ENCODE data around the gene TMPRSS3. TPM values are rescaled to one million over a fixed set of nuclear protein-coding genes. Genes with fewer than 3 reads are reported as not detected.
A peak's percentile ranks its signal among the peaks of the same experiment; 100 is the strongest.

Gene TMPRSS3
- under 1 TPM in 2 of 10 donors, not detected in 8; 0.05 to 0.13 TPM for polyA plus RNA-seq (ENCODE audit: insufficient read length in 10 of 10)
- long read RNA-seq, donor 1, result 0 reads
- long read RNA-seq, donor 2, result 0 reads
- long read RNA-seq, donor 3, result 0 reads
- long read RNA-seq, donor 4, result 0 reads
- long read RNA-seq, donor 5, result 0 reads
- long read RNA-seq, donor 6, result 0 reads
- long read RNA-seq, donor 7, result 0 reads
- long read RNA-seq, donor 8, result 0 reads
- long read RNA-seq, donor 9, result 0 reads

DNA sequence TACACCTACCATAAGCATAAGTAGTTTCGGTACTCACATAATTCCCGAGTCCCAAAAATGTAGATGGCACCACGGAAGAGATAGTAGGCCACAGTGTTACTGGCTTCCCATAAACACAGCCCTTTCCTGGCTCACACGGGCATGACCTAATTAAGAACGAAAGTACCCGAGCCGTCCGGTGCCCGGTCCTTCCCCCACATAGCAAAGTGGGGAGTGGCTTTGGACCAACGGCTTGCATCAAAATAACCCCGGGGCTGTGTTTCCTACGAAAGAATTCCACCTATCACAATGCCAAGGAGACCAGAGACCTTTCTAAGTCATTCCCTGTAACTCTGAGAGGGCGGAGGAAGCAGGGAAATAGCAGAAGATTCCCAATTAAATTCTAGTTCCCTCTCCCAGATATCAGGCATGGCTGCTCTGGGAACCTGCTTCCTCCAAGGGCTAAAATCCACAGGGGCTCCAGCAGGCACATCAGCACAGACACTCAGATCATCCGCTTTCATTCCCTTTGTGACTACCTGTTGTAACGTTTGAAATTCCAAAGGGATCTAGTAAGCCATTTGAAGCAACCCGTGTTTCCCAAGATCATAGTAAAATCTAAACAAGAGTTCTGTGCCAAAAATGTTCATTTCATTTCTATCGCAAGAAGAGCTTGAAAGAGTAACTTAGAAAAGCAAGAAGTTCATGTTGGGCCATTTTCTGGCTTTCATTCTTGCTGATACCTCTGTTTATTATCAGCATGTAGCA, at the start of gene TMPRSS3:
TMPRSS3 (minus strand) TSS at position 148 of the 747 bp plus-strand sequence. CDS start 635 bp downstream, outside the sequence.
- DNase-seq, result no peak

DNA sequence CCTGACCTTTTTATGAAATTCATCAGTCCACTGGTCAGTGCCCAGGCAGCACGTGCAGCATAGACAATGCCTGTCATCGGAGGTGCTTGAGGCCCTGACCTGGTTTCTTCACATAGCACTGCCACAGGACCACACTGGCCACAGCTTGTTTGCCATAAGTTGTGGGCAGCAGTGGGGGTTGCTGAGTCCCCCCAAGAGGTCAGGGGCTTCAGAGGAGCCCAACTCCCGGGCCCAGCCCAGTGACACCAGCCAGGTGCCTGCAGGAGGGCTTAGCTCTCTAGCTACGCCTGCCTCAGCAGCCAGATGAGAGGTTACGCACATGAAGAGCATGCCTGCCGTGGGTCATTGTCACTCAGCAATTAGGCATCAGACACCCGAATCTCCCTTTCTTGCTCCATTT, 49.5 kb upstream of the TMPRSS3 start:
- DNase-seq, result no peak

DNA sequence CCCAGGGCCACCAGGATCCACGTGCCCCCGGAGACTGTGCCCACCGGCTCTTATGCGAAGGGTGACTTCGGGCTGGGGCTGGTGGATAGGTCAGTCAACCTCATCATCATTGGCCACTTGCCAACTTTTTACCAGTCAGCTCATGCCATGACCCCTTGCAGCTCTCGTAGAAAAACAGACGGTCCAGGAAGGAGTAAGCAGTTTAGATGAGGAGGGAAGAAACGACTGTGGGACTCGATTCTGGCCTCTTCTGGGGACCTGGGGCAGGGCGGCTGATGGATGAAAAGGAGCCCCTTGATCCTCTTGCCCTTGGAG, 48.9 kb upstream of the TMPRSS3 start:
- no peak for DNase-seq

DNA sequence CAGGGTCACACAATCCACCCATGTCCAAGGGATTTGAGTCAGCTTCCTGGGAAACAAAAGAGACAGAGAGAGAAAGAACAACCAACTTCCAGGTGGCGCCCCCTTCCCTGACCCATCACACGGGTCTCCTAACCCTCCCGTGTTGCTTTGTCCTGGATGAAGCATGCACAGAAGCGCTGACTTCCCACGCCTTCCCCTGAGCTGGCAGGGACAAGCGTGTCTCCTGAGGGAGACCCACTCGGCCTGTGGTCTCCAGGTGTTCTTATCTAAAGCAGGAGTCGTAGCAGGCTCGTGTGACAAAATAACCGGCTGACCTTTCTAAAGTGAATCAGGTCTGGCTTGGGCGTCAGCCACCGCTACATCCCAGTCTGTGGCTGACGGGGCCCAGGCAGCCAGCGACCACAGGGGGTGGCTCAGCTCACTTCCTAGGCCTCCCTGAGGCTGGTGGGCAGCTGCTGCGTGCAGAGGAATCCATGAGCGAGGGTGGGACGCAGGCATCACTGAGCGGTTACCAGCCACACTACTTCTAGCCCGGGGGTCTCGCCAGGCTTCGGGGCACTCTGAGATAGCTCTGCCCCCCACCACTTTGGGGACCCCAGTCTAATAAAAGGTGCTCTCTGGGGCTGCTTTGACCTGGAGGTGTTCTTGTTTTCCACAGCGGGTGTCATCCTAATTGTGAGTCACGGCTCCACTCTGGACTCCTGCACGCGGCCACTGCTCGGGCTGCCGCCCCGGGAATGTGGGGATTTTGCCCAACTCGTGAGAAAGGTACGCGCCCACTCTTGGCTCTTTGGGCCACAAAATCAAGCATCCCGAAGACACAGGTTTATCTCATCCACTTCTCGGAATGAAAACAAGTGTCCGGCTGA, 48.3 kb upstream of the TMPRSS3 start:
- DNase-seq, result no peak

DNA sequence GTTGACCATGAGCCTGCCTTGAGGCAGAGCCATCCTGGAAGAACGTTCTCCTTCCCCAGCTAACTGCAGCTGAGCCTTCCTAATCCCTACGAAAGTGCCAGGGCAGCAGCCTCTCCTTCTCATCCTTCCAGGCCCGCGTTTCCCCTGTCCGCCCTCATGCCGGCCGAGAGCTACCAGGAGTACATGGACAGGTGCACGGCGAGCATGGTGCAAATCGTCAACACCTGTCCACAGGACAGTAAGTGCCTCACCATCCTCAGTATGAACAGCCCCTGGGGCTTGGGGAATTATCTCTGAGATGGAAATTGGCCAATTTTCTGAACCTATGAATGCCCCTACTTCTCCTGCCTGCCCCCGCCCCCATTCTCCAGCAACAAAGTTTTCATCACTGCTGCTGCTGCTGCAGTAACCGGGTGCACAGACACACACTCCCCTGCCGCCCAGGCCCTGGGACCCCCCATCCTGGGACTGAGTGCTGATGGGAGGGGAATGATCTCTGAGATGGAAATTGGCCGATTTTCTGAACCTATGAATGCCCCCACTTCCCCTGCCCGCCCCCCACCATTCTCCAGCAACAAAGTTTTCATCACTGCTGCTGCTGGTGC, 47.4 kb upstream of the TMPRSS3 start:
- no peak for DNase-seq

DNA sequence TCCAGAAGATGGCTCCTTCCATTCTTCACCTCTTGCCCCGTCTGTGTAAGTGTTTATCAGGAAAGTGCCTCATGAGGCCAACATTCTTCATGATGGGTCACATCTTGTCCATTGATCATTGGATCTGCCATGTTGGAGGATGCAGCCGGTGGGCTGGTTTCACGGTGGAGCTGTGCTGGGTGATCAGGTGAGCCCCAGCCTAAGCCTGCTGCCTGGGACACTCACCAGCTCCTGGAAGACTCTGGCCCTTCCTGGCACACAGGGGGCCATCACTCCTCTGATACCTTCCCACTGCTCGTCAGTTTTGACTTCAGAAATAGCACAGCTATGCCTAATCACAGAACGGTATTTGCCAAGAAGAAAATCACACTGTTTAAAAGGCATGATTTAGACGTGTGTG, 46.1 kb upstream of the TMPRSS3 start:
- DNase-seq, result no peak

DNA sequence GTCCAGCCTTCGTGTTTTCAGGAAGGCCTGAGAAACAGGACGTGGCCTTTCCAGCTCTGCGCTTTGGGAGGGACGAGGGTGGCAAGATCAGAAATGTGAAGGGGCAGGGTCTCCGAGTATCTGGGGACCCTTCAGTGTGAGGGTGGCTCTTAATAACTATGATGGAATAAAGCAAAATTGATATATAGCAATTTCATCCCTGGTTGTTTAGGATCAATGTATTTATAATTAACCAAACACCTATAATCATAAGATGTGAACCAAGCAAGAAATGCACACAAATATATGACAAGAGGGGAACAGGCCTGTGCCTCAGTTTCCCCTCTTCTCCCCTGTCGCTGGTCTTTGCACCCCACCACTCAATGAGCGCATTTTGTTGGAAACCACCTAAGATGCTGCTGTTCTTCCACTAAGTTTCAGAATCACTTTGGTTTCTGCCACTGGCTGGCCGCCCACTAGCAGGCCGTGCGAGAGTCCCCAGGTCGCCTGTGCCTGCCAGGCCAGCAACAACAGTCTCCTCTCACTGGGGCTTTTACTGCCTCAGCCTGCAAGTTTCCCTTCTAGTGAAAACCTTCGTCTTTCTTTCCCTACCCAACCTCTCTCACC, 44.4 kb upstream of the TMPRSS3 start:
- no peak for DNase-seq

DNA sequence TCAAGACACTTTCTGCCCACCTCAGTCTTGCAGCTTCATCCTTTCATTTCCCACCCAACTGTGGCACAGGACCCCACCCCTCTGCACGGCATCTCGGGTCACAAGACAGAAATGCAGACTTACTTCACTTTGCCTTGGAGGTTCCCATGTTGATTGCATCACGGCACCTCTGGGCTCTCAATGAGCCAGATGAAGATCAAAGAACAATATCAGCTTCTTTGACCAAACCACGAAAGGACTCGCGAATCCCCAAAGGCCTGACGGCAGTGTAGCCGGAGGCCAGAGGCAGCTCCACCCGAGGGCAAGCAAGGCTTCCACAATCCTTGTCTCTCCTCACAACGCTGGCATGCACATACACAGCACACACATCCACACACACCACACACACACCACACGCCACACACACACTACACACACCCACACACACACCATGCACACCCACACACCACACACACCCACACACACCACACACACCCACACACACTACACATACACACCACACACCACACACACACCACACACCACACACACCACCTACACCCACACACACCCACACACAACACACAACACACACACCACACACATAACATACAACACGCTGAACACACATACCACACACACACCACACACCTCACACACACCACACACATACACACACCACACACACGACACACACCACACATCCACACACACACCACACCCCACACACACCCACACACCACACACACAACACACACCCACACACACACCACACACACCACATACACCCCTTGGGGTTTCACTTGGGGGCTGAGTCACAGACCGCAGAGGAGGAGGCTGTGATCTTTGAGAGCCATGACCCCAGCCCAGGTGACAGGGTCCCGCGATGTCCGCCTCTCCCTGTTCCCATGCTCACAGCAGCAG, 43.7 kb upstream of the TMPRSS3 start:
- DNase-seq, result no peak

DNA sequence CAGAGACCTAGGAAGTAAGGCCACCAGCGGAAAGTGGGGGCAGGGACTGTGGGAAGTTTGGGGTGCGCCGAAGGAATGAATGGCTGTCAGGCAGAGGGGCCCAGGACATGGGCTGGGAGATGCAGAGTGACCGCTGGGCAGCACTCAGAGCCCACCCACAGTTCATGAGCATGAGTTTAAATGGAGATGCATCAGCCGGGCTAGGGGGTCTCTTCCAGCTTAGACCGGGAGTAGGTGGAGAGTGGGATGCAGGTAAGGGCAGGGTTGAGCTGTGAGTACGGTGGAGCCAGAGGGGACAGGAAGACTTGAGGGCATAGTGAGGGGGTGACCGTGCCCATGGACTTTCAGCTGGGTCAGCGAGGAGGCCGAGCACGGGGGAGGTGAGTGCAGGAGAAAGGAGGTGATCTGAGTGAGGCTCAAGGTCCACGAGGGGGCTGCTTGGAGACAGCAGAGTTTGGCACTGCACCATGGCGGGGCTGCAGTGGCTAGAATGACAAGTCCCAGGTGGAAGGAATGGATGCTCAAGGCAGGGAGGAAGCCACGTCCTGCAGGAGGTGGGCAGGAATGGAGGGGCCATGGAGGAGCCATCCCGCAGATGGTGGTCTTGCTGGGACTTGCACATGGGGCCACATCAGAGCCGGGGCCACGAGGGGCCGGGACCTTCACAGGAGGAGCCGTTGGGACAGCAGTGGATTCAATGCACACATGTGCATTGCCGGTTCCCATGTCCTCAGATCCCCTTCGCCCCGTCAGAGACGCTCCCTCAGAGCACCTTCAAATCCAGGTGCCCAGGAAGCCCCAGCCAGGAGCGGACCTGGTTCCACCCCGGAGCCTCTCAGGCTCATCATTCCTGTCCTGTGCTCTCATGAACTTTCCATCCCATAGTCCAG, 42.7 kb upstream of the TMPRSS3 start:
- no peak for DNase-seq

DNA sequence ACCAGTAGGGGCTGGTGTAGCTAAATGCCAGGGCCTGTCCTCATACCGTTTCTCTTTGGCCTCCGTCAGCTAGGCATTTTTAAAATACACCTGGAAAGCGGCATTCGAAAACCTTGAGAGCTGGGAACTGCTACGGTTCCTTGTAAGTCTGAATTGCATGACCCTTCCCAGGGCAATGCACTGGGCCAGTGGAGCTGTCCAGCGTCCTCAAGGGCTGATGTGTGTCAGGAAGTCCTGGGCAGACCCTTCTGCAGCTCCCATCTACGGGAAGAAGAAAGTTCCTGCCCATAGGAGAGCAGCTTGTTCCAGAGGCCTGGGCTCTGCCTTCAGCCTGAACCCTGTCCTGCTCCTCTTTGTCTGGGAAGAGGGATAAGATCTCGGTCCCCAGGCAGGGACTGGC, 41.9 kb upstream of the TMPRSS3 start:
- peak in 1 of 3 donors; percentile 53 for DNase-seq

DNA sequence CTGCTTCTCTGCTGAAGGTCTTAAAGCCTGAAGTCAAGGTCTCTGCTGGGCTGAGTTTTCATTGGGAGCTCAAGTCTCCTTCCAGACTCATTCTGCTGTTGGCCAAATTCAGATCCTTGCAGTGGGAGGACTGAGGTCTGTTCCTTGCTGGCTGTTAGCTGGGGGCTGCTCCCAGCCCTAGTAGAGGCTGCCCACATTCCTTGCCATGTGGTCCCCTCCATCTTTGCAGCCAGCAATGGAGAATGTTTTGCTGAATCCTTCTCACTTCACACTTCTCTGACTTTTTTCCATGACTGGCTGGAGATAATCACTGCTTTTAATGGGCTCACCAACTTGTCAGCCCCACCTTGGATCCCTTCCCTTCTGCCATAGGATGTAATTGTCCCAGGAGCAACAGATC, 41.1 kb upstream of the TMPRSS3 start:
- no peak for DNase-seq

DNA sequence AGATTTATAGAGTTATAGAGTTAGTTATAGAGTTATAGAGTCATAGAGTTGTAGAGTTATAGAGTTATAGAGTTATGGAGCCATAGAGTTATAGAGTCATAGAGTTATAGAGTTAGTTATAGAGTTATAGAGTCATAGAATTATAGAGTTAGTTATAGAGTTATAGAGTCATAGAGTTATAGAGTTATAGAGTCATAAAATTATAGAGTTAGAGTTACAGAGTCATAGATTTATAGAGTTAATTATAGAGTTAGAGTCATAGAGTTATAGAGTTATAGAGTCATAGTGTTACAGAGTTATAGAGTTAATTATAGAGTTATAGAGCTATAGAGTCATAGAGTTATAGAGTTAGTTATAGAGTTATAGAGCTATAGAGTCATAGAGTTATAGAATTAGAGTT, 40.0 kb upstream of the TMPRSS3 start:
- no peak for DNase-seq

DNA sequence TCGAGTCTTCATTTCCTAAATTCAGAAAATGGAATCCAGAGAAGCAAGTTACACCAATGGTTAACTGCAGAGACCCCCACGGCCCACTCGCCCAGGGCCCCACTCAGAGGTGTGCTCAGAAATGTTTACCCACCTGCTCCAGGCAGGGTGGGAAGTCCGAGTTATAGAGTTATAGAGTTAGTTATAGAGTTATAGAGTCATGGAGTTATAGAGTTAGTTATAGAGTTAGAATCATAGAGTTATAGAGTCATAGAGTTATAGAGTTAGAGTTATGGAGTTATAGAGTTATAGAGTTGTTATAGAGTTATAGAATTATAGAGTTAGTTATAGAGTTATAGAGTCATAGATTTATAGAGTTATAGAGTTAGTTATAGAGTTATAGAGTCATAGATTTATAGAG, 39.5 kb upstream of the TMPRSS3 start:
- DNase-seq, result no peak

DNA sequence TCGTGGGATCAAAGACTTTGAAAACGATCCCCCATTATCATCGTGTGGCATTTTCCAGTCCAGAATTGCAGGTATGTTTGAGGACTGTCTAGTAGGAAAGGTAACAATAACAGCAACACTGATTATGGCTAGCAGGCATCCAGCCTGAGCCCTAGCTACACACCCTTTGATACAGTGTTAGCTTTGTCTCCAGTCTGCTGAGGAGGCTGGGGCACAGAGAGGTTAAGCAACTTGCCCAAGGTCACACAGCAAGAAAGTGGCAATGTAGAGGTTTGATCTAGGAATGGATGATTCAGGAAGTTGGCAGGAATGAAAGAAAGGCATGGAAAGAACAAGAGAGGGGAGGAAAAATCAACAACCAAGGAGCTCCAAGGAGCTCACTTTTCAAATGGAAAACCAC, 39.0 kb upstream of the TMPRSS3 start:
- DNase-seq, result no peak

DNA sequence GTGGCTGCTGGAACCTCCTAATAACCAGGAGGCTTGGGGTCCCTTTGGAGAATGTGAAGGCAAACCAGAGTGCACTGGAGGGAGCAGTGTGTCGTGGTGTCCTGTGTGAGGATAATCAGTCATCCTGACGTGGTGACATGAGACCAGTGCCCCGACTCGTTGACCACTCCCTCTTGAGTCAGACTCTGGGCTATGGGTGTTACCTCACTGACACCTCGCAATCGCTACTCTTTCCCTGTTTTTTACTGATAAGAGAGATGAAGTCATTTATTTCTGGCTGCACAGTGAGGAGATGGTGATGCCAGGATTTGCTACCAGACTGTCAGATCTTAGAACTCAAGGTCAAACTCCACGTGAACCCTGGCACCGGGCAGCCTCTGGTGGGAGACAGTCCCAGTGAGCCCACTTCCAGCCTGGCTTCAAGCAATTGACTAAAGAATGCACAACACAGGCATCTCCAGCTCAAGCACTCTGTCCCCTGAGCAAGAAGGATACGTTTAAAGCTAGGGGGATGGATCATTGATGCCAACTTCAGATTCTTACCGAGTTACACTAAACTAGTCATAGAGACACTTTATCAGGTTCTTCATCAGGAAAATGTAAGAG, 38.2 kb upstream of the TMPRSS3 start:
- no peak for DNase-seq

DNA sequence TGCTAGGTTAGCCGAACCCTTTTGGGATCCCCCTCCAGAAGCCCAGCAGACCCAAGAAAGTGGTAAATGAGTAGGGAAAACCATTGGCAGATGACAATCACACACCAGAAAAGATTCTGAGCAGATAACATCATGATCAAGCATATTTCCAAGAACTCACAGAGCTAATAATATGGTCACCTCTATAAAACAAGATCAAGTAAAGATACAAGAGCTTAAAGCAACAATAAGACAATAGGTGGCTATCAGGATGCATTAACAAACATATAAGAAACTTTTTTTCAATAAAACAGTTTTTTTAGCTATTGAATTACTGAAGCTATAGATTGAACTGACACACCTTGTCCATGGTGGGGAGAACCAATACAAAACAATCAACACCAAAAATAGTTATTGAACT, 36.8 kb upstream of the TMPRSS3 start:
- no peak for DNase-seq

DNA sequence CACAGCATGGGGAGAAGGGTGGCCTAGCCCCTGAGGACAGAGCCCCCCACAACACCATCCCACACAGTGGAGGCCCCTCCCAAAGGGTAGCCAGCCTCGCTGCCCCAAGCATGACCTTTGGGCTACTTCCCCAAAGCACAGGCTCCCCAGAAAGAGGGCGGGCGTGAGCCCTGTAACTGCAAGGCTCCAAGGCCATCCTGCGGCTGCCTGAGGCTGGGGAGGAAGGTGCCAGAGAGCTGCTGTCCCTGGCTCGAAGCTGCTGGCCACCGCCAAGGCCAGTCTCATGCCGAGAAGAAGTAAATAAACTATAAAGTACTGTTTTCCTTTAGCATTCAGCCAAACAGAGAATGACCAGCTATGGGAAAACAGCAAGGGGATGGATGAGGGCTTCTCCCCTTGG, 35.3 kb upstream of the TMPRSS3 start:
- DNase-seq, result no peak

DNA sequence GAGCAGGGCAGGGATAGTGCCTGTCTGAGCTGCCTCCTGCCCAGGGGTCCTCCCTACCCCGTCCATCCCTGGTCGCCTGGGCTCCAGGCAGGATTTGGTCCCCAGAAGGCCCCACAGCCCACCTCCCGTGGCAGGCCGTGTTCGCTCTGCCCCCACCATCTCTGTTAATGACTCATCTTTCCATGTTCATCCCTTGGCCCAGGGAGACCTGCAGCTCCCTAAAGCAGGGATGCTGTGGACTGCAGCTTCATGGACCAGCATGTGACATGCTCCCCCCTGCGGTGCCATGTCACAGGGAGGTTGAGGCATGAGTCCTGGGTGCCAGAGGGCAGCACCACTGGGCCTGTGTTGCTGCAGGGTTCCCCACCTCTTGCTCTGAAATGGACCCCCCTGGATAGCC, 34.7 kb upstream of the TMPRSS3 start:
- no peak for DNase-seq

DNA sequence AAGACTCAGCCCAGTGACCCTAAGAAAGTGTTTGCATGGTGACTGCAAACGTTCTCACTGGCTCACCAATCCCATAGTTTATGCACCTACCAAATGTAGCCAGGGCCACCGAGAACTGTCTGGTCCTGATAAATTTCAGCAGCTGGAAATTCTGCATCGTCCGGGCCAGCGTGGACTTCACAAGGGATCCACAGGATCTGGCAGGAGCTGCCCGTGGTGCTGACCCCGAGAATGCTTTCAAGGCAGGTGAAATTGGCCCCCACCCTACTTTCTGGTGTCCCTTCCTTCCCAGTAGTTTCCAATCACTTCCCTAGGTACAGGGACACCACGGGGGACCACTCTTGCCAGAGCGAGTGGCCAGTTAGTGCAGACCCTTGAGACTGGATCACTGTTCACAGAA, 34.0 kb upstream of the TMPRSS3 start:
- DNase-seq, result no peak
